KOPT-K1 (cell line): ENCODE results near the gene APOL4.
A peak's percentile ranks its signal among the peaks of the same experiment; 100 is the strongest.
"Not testable (repeated sequence)": the region's sequence is repeated elsewhere in the genome, so short reads cannot be mapped to it uniquely, and the experiment has no call there.

Experiments used
- H3K27ac ChIP-seq: fragments of 200-600 bp; sonication (generic); 2 replicates; pipeline ENCODE4 v1.5.1; 2016; ENCODE audit warnings: antibody characterized with exemption, mild to moderate bottlenecking, low read depth, low read length; ENCODE audit not compliant: poor library complexity, severe bottlenecking
- H3K36me3 ChIP-seq: fragments of 200-600 bp; sonication (generic); 2 replicates; pipeline ENCODE4 v1.5.1; 2017; ENCODE audit warnings: antibody characterized with exemption, mild to moderate bottlenecking, low read length, moderate library complexity; ENCODE audit not compliant: insufficient read depth
- H3K9me3 ChIP-seq: fragments of 200-600 bp; sonication (generic); 2 replicates; pipeline ENCODE4 v1.5.1; 2017; ENCODE audit warnings: antibody characterized with exemption, low read length, mild to moderate bottlenecking; ENCODE audit not compliant: insufficient read depth, poor library complexity, severe bottlenecking

APOL4 gene

GRCh38 chr22:36236388-36237319 is 35.0 kb upstream of the APOL4 start:
- Histone ChIP-seq H3K9me3 (no peaks in the 10 kb centered on the region), H3K36me3 (peaks cover 53% of the 10 kb centered on the region), H3K27ac (peak overlapping the region; percentile 81)

DNA sequence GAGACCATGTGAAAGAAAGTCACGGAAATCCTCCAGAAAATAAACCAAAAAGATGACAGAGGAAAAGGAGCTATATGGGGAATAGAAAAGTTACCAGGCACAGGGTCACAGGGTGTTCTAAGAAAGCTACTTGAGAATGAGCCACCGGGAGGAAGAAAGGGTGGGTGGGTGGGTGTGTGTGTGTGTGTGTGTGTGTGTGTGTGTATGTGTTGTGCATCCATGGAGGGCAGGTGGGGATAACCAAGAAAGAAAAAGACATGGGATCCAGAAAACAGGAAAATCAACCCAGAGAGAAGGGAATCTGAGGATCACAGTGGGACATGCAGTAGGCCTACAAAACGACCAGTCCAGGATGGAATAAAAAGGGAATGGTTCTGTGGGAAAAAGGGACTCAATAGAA is 34.0 kb upstream of the APOL4 start:
- Histone ChIP-seq H3K27ac (no peak overlapping the region), H3K9me3 (no peaks in the 10 kb centered on the region), H3K36me3 (peaks cover 64% of the 10 kb centered on the region)

DNA sequence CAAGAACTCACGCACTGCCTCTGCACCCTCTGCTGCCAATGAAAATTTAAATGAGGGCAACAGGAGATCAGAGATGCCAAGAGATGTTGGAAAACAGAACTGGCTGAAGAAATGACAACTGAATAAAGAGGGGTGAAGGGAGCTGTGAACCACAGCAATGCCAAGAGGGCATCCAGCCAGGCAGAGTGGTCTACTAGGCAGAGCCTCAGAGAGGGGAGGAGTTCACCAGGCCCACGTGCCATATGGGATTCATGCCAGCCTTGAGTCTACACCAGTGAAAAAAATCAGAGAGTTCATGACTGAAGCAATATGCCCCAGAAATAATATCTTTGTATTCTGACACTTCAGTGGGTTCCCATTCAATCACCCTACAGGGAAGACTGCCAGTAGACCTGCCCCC is 33.3 kb upstream of the APOL4 start:
- Histone ChIP-seq H3K27ac (no peak overlapping the region), H3K9me3 (no peaks in the 10 kb centered on the region), H3K36me3 (peaks cover 71% of the 10 kb centered on the region)

DNA sequence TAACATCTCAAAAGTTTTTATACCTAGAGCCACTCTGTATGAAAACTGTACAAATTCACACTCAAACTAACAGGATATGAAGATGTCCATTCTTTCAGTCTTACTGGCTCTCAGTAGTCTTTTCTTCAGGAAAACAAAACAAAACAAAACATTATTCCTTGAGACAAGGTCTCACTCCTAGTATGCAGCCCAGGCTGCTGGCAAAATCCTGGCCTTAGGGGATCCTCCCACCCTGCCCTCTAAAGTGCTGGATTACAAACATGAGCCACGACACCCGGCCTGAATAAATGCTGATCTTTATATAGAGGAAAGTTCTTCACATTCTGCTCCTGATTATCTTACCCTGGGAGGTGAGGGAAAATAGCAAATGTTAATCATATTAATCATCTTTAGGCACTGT is 32.6 kb upstream of the APOL4 start:
- peaks cover 78% of the 10 kb centered on the region for H3K36me3 ChIP-seq
- no peak overlapping the region for H3K27ac ChIP-seq
- H3K9me3 ChIP-seq: no peaks in the 10 kb centered on the region

DNA sequence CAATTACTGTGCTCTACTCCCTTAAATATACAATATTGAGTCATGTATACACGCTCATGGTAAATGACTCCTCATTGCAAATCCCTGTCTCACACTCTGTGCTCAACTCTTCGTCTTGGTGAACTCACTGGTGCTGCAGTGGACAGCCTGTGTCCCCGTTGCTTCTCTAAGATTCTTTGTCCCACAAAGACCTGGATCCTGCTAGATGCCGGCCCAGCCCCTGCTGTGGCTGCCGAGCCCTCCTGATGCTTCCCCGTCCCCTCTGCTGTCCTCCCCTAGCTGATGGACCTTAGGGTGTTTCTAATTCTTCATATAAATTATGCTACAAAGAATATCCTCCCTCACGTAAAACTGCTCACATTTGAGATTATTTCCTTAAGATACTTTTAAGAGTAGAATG is 32.2 kb upstream of the APOL4 start:
- H3K36me3 ChIP-seq: peaks cover 82% of the 10 kb centered on the region
- no peak overlapping the region for H3K27ac ChIP-seq
- no peaks in the 10 kb centered on the region for H3K9me3 ChIP-seq

DNA sequence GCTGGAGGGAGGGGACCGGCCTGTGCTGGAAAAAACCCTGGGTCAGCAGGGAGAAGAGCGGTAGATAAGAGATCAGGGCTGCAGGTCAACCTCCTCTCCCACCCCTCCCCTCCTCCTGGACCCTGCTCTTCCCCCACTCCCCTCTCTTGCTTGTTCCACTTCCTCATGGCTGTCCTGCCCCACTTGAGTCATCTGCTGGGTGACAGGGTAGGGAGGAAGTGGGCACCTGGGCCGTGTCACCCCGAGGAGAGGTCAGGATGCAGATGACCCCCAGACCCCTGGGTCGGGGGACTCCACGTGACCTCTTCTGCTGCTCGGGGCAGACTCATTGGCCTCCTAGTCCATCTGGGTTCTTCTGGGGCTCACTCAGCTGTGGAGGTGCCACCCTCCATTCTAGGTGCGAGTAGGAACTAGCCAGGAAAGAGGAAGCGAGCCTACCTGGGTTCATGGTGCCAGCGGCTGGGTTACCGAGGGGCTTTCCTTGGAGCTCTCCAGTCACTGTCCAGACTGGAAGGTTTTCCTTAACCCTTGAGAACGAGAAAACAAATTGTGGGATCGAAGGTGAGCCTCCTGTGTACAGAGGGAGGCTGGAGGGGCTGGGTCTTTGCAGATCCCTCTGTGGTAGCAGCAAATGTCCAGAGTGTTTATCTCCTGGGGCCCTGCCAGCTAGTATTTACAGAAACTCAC is 31.2 kb upstream of the APOL4 start:
- no peaks in the 10 kb centered on the region for H3K9me3 ChIP-seq
- H3K27ac ChIP-seq: no peak overlapping the region
- H3K36me3 ChIP-seq: peaks cover 91% of the 10 kb centered on the region

GRCh38 chr22:36231051-36231450 is 29.4 kb upstream of the APOL4 start:
- H3K27ac ChIP-seq, H3K9me3 ChIP-seq: not testable (repeated sequence)
- peaks cover 95% of the 10 kb centered on the region for H3K36me3 ChIP-seq

DNA sequence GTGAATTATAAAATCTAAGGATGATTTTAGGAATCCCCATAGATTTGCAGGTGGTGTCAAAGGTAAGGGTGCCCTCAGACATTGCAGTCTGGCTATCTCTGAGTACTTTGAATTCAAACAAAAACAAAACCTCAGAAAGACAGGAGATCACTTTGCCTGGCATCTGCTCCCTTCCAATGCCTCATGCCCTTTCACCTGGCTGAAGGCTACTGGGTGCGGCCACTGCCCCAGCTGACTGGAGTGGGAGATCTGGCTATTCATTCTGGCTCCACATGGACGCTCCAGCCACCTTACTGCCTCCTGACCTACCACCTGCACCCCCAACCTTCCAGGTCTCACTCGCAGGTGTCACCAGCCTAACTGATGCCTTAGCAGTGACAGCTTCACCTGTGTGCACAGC is 28.0 kb upstream of the APOL4 start:
- peaks cover 87% of the 10 kb centered on the region for H3K36me3 ChIP-seq
- not testable (repeated sequence) for H3K27ac ChIP-seq, H3K9me3 ChIP-seq

DNA sequence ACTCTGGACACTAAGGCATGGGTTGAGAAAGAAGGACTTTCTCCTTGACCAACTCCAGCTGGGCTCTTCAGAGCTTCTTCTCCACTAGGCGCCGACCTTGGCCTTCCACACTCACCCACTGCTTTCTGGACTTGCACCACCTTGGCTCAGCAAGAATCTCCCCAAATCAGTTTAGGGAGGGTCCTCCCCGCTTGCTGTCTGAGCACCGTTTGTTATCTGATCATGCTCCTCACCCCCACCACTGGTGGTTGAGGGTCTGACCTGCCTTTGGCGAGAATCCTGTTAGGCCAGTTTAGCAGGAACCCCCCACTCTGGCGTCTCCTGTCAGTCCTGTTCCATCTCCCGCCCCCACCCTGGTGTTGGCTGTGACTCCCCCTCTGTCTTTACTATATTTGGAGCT is 27.3 kb upstream of the APOL4 start:
- H3K27ac ChIP-seq: no peak overlapping the region

DNA sequence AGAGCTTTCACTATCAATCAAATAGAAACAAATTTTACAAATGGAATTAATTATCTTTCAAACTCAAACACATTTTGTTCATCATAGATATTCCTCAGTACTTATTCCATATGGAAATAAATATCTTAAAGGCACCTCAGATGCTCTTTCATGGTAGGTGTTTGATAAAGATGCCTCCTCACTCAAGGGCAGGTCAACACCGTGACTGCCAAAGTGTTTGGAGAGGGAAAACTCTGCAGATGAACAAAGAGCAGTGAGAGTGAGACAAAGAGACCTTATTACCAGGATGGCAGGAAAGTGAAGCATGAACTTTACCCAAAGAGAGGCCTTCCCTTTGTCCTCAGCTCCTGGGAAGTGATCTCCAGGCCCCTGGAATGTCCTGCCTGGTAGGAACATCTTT is 26.8 kb upstream of the APOL4 start:
- not testable (repeated sequence) for H3K27ac ChIP-seq, H3K9me3 ChIP-seq
- H3K36me3 ChIP-seq: peaks cover 79% of the 10 kb centered on the region

More for the DNA sequence above, 27.3 kb upstream of the APOL4 start:
- Histone ChIP-seq H3K36me3 (peaks cover 85% of the 10 kb centered on the region), H3K9me3 (no peaks in the 10 kb centered on the region)

DNA sequence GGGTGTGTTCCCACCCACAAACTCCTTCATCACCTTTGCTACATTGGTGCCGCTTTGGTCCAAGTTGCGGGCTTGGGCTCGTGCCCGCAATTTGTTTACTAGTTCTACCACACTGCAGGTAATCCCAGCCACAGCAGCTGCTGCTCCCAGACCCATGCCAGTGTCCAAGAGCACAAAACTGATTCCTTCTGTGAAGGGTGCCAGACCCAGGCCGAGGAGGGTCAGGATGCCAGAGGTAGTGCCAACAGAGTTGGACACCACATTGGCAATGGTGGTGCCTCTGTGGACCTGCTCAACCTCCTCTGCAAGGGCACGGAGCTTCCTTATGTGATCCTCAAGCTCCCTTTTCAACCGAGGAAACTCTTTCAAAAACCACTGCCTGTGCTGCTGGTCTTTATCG is 26.2 kb upstream of the APOL4 start:
- H3K9me3 ChIP-seq: no peaks in the 10 kb centered on the region
- H3K27ac ChIP-seq: no peak overlapping the region
- H3K36me3 ChIP-seq: peaks cover 74% of the 10 kb centered on the region

- Histone ChIP-seq H3K36me3 (peaks cover 70% of the 10 kb centered on the region), H3K27ac (no peak overlapping the region), H3K9me3 (no peaks in the 10 kb centered on the region)
Observed at GRCh38 chr22:36227396-36227795, 25.8 kb upstream of the APOL4 start.

DNA sequence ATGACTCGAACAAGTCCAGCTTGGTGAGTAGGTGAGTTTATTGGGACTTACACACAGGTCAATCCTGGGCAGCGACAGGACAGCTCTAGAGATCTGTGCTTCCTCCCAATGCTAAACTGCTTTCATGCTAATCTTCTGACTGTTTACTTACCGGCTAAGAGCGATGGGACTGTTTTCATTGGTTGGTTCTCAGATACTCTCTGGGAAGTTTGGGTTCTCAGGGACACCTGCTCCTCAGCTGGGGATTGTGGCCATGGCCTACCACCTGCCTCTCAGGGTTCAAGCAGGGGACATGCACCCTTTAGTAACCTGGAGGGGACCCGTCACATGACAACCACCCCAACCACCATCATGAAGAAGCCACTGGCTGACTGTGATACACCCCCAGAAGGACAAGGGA is 24.6 kb upstream of the APOL4 start:
- Histone ChIP-seq H3K27ac (no peak overlapping the region), H3K9me3 (no peaks in the 10 kb centered on the region), H3K36me3 (peaks cover 58% of the 10 kb centered on the region)

DNA sequence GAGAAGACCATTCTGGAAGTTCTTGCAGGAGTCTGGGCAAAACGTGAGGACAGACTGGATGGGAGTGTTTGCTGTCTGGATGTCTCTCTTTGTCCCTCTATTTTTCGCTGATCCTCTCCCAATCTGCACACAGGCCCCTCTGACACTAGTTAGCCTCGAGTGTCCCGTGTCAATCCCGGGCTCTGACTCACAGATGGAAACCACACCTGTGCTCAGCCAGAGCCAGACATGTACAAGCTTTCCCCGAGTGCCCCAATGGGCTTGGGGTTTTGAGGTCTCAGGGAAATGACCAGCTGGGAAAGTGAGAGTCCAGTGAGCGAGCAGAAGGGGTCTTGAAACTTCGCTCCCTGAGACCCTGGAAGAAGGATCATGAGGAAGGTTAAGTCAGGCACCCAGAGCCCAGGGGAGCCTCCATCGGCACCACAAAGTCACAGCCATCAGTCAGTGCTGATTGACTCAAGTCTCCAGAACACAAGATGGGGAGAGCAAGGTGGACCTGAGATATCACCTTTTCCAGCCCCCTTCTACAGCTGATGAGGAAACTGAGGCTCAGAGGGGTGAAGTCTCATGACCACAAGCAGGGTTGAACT is 23.8 kb upstream of the APOL4 start:
- H3K27ac ChIP-seq: no peak overlapping the region
- no peaks in the 10 kb centered on the region for H3K9me3 ChIP-seq
- peaks cover 50% of the 10 kb centered on the region for H3K36me3 ChIP-seq

DNA sequence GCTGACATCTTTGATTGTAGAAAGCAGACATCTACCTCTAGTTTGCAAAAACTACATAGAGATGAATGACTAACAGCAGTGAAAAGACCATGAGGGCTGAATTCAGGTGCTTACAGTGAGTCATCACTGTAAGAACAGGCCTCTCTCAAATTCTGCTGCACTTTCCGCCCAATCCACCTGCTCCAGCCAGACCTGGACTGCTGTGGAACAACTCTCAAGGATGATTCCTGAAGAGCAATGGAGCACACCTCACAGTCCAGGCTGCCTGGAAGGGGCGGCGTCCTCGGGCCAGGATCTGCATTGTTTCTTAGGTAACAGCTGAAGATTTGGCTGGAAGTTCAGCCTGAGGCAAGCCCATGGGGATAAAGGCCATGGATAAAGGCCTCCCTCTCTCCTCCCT is 22.6 kb upstream of the APOL4 start:
- Histone ChIP-seq H3K36me3 (peaks cover 38% of the 10 kb centered on the region), H3K9me3 (no peaks in the 10 kb centered on the region), H3K27ac (no peak overlapping the region)
